ENCODE results near the gene WSB2.

WSB2 gene

GRCh38 chr12:118052324-118053070 is 8.5 kb downstream of the WSB2 start:
- Histone ChIP-seq H3K4me2 (no peak overlapping the region), H3K79me2 (ENCODE audit: insufficient read depth, low read depth) (no peaks in the 10 kb centered on the region), H4K20me1 (ENCODE audit: insufficient read depth) (no peaks in the 10 kb centered on the region), H3K4me1 (ENCODE audit: low read depth, poor library complexity, severe bottlenecking) (peaks cover 3% of the 10 kb centered on the region), H3K4me3 (IDR thresholded peaks at IDR 0.05; ENCODE audit: insufficient read depth, low read depth, low read length) (no peak overlapping the region), H3K27ac (no peak overlapping the region), H3K36me3 (ENCODE audit: insufficient read depth) (no peaks in the 10 kb centered on the region), H3K9ac (no peak overlapping the region), H2AFZ (ENCODE audit: low read depth) (no peak overlapping the region), H3K27me3 (ENCODE audit: insufficient read depth, low read depth) (no peaks in the 10 kb centered on the region)
- TF ChIP-seq CTCF (conservative IDR thresholded peaks at IDR 0.05; ENCODE audit: low read depth, low read length): no peak

- TF ChIP-seq CTCF (conservative IDR thresholded peaks at IDR 0.05; ENCODE audit: low read depth, low read length): no peak
- Histone ChIP-seq H3K4me3 (IDR thresholded peaks at IDR 0.05; ENCODE audit: insufficient read depth, low read depth, low read length) (no peak overlapping the region), H3K4me2 (no peak overlapping the region), H3K36me3 (ENCODE audit: insufficient read depth) (no peaks in the 10 kb centered on the region), H3K4me1 (ENCODE audit: low read depth, poor library complexity, severe bottlenecking) (peaks cover 13% of the 10 kb centered on the region), H3K79me2 (ENCODE audit: insufficient read depth, low read depth) (no peaks in the 10 kb centered on the region), H4K20me1 (ENCODE audit: insufficient read depth) (no peaks in the 10 kb centered on the region), H3K27ac (no peak overlapping the region), H2AFZ (ENCODE audit: low read depth) (no peak overlapping the region), H3K9ac (no peak overlapping the region), H3K27me3 (ENCODE audit: insufficient read depth, low read depth) (no peaks in the 10 kb centered on the region)
These were observed 9.7 kb downstream of the WSB2 start for GRCh38 chr12:118050972-118051910.

- Histone ChIP-seq H2AFZ (ENCODE audit: low read depth) (no peak overlapping the region), H3K27ac (no peak overlapping the region; the same call in 1 of the 2 replicates), H3K4me1 (ENCODE audit: low read depth, poor library complexity, severe bottlenecking) (peaks cover 30% of the 10 kb centered on the region), H3K9ac (no peak overlapping the region), H3K36me3 (ENCODE audit: insufficient read depth) (no peaks in the 10 kb centered on the region), H3K79me2 (ENCODE audit: insufficient read depth, low read depth) (no peaks in the 10 kb centered on the region), H3K4me2 (no peak overlapping the region; the same call in 1 of the 2 replicates), H4K20me1 (ENCODE audit: insufficient read depth) (no peaks in the 10 kb centered on the region), H3K27me3 (ENCODE audit: insufficient read depth, low read depth) (no peaks in the 10 kb centered on the region), H3K4me3 (IDR thresholded peaks at IDR 0.05; ENCODE audit: insufficient read depth, low read depth, low read length) (no peak overlapping the region)
- TF ChIP-seq CTCF (conservative IDR thresholded peaks at IDR 0.05; ENCODE audit: low read depth, low read length): no peak
These were observed 14.5 kb downstream of the WSB2 start for GRCh38 chr12:118046430-118046829.

GRCh38 chr12:118044577-118044976 is 16.4 kb downstream of the WSB2 start:
- Histone ChIP-seq H3K36me3 (ENCODE audit: insufficient read depth) (no peaks in the 10 kb centered on the region), H3K79me2 (ENCODE audit: insufficient read depth, low read depth) (no peaks in the 10 kb centered on the region), H3K4me2 (no peak overlapping the region), H3K4me3 (IDR thresholded peaks at IDR 0.05; ENCODE audit: insufficient read depth, low read depth, low read length) (no peak overlapping the region), H4K20me1 (ENCODE audit: insufficient read depth) (no peaks in the 10 kb centered on the region), H3K27ac (no peak overlapping the region), H3K9ac (no peak overlapping the region), H3K27me3 (ENCODE audit: insufficient read depth, low read depth) (no peaks in the 10 kb centered on the region), H3K4me1 (ENCODE audit: low read depth, poor library complexity, severe bottlenecking) (peaks cover 30% of the 10 kb centered on the region), H2AFZ (ENCODE audit: low read depth) (no peak overlapping the region)
- no peak for TF ChIP-seq CTCF (conservative IDR thresholded peaks at IDR 0.05; ENCODE audit: low read depth, low read length)

All from KMS-11 (cell line).